Measurements from ENCODE around the gene PHLDB1. TPM values are rescaled to one million over a fixed set of nuclear protein-coding genes. Genes with fewer than 3 reads are reported as not detected.

Gene PHLDB1
- total RNA-seq, 2 donors from 2014 or later = 102 to 105 TPM

GRCh38 chr11:118633979-118634378 lies 26.6 kb downstream of the PHLDB1 start:
- H3K36me3 ChIP-seq = peaks cover 69% of the 10 kb centered on the region
- peak overlapping the region; percentile 74 to 78 for H3K27ac ChIP-seq
- H3K27me3 ChIP-seq = no peaks in the 10 kb centered on the region
- H3K9me3 ChIP-seq = no peaks in the 10 kb centered on the region
- no peak for TF ChIP-seq CTCF (IDR thresholded peaks at IDR 0.05)
- no peak overlapping the region for H3K4me3 ChIP-seq
- peaks cover 0 to 85% of the 10 kb centered on the region in 2 donors for H3K4me1 ChIP-seq
- no peak for DNase-seq (ENCODE audit: low spot score)

- peak in 1 of 2 donors; percentile 58 for TF ChIP-seq CTCF (IDR thresholded peaks at IDR 0.05)
- Histone ChIP-seq H3K27me3 (no peaks in the 10 kb centered on the region), H3K9me3 (no peaks in the 10 kb centered on the region), H3K4me3 (peak overlapping the region in 1 of 2 donors; percentile 32), H3K4me1 (peaks cover 0 to 83% of the 10 kb centered on the region in 2 donors), H3K36me3 (peaks cover 69% of the 10 kb centered on the region), H3K27ac (peak overlapping the region; percentile 74 to 78)
- no peak for DNase-seq (ENCODE audit: low spot score)
These were observed 27.2 kb downstream of the PHLDB1 start for GRCh38 chr11:118634431-118635236.

- peak overlapping the region; percentile 74 to 78 for H3K27ac ChIP-seq
- peak overlapping the region in 1 of 2 donors; percentile 32 for H3K4me3 ChIP-seq
- peaks cover 66% of the 10 kb centered on the region for H3K36me3 ChIP-seq
- no peaks in the 10 kb centered on the region for H3K9me3 ChIP-seq
- no peak for TF ChIP-seq CTCF (IDR thresholded peaks at IDR 0.05)
- no peak for DNase-seq (ENCODE audit: low spot score)
- no peaks in the 10 kb centered on the region for H3K27me3 ChIP-seq
- H3K4me1 ChIP-seq = peaks cover 0 to 83% of the 10 kb centered on the region in 2 donors
These were observed 27.8 kb downstream of the PHLDB1 start for GRCh38 chr11:118635237-118635591.

GRCh38 chr11:118635642-118636041 lies 28.2 kb downstream of the PHLDB1 start:
- peaks cover 70% of the 10 kb centered on the region for H3K36me3 ChIP-seq
- no peak for TF ChIP-seq CTCF (IDR thresholded peaks at IDR 0.05)
- no peaks in the 10 kb centered on the region for H3K27me3 ChIP-seq
- peaks cover 0 to 83% of the 10 kb centered on the region in 2 donors for H3K4me1 ChIP-seq
- H3K4me3 ChIP-seq = no peak overlapping the region
- no peaks in the 10 kb centered on the region for H3K9me3 ChIP-seq
- H3K27ac ChIP-seq = peak overlapping the region; percentile 74 to 78
- no peak for DNase-seq (ENCODE audit: low spot score)

GRCh38 chr11:118636569-118637290 lies 29.3 kb downstream of the PHLDB1 start:
- no peak overlapping the region for H3K4me3 ChIP-seq
- H3K27ac ChIP-seq = peak overlapping the region in 1 of 2 donors; percentile 44
- H3K27me3 ChIP-seq = no peaks in the 10 kb centered on the region
- no peaks in the 10 kb centered on the region for H3K9me3 ChIP-seq
- no peak for DNase-seq (ENCODE audit: low spot score)
- peaks cover 66% of the 10 kb centered on the region for H3K36me3 ChIP-seq
- H3K4me1 ChIP-seq = peaks cover 0 to 77% of the 10 kb centered on the region in 2 donors
- TF ChIP-seq CTCF (IDR thresholded peaks at IDR 0.05) = no peak

Data from right atrium auricular region (tissue), 2 donors.